GM19025 (cell line): Measurements from ENCODE around the gene RTN4R.
A peak's percentile ranks its signal among the peaks of the same experiment; 100 is the strongest.

Experiments
- ATAC-seq: cut with Tn5 transposase; IDR thresholded peaks from one replicate; pipeline ENCODE4 v1.9.1; 2021; ENCODE audit warnings: mild to moderate bottlenecking, low read depth, moderate library complexity; ENCODE audit not compliant: unreplicated experiment

The RTN4R gene

DNA sequence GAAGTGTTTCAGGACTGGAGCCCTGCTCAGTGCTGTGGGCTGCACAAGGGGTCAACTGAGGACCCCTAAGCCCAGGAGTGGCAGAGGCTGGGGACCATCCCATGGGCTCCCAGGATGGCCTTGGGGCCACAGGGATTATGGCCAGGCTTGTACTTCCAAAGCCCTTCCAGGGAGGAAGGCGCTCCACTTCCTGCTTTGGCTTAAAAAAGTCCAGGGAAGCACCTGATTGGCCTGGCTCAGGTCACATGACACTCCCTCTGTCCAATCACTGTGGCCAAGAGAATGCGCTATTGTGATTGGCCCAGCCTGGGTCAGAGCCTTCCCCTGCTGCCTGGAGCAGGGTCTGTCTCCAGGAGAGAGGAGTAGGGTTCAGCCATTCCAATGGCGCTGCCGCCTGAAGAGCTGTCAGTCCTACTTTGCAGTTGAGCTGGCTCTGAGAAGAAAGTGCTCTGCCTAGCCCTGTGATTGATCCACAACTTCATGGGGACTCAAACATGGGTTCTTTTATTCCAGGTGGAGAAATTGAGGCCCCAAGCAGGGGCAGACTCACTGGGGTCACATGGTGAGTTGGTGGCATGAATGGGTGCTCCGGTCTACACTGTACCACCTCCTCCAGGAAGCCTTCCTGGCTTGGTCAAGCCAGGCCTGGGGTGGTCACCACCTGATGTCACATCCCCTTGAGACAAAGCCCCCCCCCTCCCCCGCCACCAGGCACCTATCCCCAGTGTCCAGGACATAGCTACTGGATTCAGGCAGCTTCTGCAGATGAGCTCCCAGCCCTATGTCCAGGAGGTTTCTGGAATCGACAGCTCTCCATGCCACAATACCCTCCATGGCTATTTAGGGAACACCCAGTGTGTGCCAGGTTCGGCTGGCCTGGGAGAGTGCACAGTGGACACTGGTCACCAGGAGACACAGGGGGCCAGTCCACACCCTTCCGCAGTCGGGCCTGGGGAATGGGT is 48.2 kb downstream of the RTN4R start:
- ATAC-seq = no peak

GRCh38 chr22:20218987-20219386 is 49.1 kb downstream of the RTN4R start:
- ATAC-seq = no peak

DNA sequence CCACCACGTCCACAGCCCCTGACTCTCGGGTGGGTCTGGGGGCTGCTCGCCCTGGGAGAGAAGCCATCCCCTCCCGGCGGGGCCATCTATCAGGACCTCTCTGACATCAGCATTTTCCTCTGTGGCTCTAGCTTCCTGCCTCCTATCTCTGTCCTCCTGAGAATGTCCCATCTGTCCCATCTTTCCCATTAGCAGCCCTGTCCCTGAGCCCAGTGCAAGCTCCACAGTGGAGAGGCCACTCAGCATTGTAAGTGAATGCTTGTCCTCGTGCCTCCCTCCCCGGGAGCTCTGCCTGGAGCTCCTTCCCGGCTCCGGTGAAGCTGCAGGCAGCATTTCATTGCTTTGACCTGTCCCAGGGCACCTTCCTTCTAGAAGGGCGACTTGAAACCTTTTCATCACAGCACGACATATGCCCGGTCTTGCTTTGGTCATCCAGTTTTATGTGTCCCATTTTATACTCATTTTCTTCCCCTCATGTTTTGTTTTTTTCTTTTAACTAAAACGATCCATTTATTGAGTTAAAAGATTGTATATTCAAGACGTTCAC is 49.7 kb downstream of the RTN4R start:
- ATAC-seq = no peak

DNA sequence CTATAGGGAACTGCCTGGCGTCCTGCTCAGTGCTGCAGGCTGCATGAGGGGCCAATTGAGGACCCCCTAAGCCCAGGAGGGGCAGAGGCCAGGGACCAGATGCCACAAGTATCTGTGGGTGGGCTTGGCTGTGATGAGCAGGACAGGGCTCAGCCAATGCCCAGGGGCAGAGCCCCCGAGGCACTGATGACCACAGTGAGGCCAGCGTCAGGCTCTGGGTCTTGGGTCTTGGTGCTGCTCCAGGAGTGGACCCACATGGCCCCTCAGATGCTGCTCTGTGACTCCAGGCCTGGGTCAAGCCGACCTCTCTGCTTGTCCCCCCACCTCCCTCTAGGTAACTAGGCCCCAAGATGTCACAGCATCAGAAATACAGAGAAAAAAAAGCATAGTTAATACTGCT is 50.6 kb downstream of the RTN4R start:
- no peak for ATAC-seq

DNA sequence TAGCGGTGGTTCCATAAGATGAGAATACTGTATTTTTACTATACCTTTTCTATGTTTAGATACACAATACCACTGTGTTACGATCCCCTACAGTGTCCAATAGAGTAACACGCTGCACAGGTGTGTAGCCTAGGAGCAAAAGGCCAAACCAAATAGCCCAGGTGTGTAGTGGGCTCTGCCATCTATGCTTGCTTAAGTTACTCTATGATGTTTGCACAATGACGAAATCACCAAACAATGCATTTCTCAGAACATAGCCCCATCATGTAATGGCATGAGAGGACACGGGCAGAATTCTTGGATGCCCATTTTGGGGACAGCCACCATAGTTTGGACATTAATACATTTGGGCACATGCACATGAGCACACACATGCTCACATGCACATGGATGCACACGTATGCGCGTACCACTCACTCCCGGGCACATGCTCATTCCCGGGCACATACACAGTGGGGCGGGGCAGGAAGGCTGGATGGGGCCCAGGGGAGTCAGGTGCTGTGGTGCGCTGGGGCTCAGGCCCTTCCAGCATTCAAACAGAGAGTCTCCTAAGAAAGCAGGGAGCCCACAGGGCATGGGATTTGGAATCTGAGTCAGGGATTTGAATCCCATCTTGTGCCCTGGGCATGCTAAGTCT is 51.1 kb downstream of the RTN4R start:
- ATAC-seq = no peak

DNA sequence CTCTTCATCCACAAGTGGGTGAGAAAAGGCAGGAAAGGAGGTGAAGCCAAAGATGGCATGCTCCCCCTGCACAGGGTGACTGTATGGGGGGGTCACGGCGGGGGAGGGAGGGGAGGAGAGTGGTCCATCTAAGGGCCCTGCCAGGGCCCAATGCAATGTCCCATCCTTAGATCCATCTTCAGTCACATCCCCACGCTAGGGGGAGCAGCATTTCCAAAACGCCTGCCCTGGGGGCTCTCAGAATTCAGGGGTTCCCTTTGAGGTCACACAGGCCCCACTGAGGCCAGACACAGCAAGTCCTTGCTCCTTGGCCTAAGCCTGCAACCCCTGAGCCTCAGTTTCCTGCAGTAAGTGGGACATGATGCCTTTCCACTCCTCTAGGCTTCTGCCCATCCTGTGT is 52.4 kb downstream of the RTN4R start:
- ATAC-seq = no peak

DNA sequence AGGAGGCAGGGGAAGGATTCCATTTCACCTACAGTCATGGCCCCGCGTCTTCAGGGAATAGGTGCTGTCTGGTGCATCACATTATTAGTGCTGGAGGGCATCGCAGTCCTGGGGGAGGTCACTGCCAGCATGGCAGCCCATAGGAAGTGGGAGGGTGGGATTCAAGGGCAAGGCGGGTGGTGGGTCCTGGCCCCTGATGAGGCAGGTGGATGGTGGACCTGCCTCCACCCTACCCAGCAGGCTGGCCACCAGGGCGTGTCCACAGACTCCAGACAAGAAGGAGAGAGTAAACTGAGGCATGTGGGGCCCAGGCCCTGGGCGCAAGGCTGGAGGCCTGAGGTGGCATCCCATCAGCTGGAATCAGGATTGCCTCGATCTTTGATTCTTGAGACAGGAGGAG is 53.3 kb downstream of the RTN4R start:
- no peak for ATAC-seq

- no peak for ATAC-seq
Observed at GRCh38 chr22:20213833-20214708, 54.0 kb downstream of the RTN4R start.

- no peak for ATAC-seq
Observed at GRCh38 chr22:20212754-20213699, 55.1 kb downstream of the RTN4R start.

GRCh38 chr22:20211997-20212753 is 55.9 kb downstream of the RTN4R start:
- no peak for ATAC-seq

DNA sequence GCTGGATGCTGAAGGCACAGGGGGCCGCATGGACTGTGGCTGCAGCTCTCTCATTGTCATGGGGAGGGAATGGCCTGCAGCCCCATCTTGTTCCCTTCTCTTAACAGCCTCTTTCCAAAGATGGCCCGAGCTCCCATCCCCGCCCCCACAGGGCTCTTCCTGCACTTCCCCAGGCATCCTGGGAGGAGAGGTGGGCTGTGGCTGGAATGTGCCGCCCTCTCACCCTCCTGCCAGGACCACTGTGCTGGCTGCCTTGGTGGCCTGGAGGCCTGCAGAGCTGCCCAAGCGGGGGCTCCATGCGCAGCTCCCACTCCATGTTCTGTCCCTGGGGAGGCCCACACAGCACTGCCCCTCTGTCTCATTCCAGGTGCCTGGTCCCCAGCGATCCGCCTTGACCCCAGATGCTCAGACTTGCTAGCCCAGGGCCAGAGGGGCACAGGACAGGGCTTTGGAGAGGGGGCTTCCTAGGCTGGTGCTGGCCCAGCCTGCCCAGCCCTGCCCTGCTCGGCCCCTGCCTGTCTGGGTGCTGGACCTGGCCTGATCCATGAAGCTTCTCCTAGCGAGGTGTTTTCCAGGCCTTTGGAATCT is 56.6 kb downstream of the RTN4R start:
- no peak for ATAC-seq

- ATAC-seq = no peak
Observed at GRCh38 chr22:20210473-20211059, 57.6 kb downstream of the RTN4R start.

DNA sequence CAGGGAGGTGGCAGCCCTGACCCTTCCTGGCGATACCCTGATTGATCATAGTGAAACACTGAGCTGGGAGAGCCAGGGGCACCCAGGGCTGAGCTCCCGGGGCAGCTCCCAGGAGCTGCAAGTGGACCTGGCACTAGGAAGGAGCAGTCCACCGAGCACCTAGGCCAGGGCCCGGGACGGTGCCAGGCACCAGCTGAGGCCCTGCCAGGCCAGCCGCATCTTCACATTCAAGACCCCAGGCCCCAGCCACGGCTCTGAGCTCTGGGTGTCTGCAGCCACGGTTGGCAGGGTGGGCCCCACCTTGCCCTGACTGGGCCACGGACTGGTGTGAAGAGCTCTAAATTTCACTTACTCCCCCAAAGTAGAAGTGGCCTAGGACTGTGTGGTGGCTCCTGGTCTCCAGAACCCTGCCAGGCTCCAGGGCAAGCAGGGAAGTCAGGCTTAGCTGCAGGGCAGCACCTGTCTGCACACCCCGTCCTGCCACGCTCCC is 58.3 kb downstream of the RTN4R start:
- ATAC-seq = no peak

DNA sequence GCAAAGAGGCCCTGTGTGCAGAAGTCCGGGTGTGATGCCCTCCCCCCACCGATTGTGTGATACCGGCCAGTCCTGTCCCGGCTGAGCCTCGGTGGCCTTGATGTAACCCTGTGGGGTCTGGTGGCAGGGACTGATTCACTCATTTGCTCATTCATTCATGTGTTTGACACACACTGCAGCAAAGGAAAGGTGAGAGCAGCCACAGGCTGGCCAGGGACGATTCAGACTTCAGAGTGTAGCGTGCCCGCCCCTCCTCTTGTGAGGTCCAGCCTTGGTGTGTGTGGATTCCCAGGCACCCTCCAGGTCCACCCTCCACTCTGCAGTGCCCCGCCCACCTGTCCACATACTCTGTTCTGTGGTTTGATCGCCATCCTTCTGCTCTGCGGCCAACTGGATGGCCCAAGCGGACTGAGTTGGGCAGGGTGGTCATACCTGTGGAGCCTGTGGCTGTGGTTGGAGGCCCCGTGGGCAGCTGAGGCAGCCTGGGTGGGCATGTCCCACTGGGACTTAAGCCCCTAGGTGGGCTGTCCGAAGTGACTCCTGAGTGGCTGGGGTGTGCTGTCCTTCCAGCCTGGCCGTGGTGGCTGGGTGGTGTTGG is 59.3 kb downstream of the RTN4R start:
- no peak for ATAC-seq

- no peak for ATAC-seq
Observed at GRCh38 chr22:20207277-20208025, 60.7 kb downstream of the RTN4R start.

GRCh38 chr22:20206709-20207215 is 61.4 kb downstream of the RTN4R start:
- peak; percentile 23 for ATAC-seq
